T47D (cell line): ENCODE results near the gene MIPOL1.
"Not testable (repeated sequence)": the region's sequence is repeated elsewhere in the genome, so short reads cannot be mapped to it uniquely, and the experiment has no call there.

ENCODE experiments used
- DNase-seq, 2 experiments: peaks; one replicate each; pipeline versions ENCODE4 v3.0.0 to v3.0.0-alpha.2; 2011 to 2012; ENCODE audit warnings: low read depth in 1 of 2, low spot score in 1 of 2
- JUND ChIP-seq: IDR thresholded peaks from 2 replicates; pipeline ENCODE4 v1.6.1; 2012; ENCODE audit warnings: low read depth
- in situ Hi-C: cut with HindIII; loops from 2 replicates; pipeline ENCODE4 v1.10.0; 2016; ENCODE audit warnings: low sequenced_read_pairs, low pct_unique_long_range_greater_than_20kb

MIPOL1 gene

DNA sequence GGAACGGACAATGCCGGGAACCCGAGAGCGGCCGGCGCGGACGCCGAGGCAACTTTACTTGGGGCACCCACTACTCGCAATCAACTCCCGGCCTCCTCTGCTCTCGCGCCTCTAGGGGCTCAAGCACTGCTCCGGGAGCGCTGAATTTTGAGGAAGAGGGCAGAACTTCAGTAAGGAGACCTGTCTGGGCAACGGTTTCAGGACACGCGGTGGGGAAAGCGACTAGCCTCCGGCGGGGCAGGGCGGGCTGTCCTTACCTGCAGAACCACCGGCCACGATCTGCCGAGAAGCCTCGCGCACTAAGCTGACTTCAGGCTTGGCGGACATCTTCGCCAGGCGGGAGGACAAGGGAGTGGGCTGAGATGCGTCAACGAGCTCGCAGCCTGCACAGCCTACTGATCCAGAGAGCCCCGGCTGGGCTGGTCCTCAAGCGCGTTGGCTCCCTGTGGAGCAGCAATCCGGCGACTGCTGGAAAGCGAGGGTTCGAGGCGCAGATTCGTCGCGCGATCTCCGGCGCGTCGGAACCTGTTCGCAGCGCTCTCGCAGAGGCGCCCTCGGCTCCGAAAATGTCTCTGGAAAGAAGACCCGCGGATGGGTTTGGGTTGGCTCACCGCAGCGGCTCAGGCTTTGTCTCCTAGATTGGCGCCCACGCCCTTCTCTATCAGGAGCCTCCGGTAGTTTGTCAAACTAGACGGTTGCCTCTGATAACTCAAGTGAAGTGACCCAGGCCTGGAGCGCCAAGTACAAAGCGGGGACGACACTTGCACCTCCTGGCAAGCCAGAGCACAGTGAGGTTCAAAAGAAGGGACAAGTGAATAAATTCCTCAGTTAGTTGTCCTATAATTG is 25.5 kb upstream of the MIPOL1 start, which contains the start of gene SLC25A21:
SLC25A21 (minus strand) TSS at position 583 of the 846 bp plus-strand sequence.
- TF ChIP-seq JUND: no peak
- in situ Hi-C loops: no loop called here
- peak; percentile 89 to 92 for DNase-seq

GRCh38 chr14:37172936-37173614 is 24.7 kb upstream of the MIPOL1 start:
- no peak for TF ChIP-seq JUND
- DNase-seq: no peak
- in situ Hi-C loops: no loop called here

GRCh38 chr14:37179896-37180502 is 17.7 kb upstream of the MIPOL1 start:
- TF ChIP-seq JUND: no peak
- no peak for DNase-seq
- in situ Hi-C loops: no loop called here

DNA sequence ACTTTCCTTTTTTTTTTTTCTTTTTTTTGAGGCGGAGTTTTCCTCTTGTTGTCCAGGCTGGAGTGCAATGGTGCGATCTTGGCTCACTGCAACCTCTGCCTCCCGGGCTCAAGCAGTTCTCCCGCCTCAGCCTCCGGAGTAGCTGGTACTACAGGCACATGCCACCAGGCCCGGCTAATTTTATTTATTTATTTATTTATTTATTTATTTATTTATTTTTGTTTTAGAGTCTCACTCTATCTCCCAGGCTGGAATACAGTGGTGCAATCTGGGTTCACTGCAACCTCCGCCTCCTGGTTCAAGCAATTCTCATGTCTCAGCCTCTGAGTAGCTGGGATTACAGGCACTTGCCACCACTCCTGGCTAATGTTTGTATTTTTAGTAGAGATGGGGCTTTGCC is 16.9 kb upstream of the MIPOL1 start:
- in situ Hi-C loops, DNase-seq: not testable (repeated sequence)

DNA sequence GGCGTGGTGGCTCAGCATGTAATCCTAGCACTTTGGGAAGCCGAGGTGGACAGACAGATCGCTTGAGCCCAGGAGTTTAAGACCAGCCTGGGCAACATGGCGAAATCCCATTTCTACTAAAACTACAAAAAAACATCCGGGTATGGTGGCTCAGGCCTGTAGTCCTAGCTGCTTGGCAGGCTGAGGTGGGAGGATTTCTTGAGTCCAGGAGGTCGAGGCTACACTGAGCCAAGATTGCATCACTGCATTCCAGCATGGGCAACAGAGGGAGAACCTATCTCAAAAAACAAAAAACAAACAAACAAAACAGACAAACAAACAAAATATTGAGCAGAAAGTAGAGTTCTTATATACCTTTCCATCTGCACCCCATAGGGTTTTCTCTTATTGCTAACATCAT is 16.3 kb upstream of the MIPOL1 start:
- TF ChIP-seq JUND: no peak
- DNase-seq: no peak
- in situ Hi-C loops: no loop called here

DNA sequence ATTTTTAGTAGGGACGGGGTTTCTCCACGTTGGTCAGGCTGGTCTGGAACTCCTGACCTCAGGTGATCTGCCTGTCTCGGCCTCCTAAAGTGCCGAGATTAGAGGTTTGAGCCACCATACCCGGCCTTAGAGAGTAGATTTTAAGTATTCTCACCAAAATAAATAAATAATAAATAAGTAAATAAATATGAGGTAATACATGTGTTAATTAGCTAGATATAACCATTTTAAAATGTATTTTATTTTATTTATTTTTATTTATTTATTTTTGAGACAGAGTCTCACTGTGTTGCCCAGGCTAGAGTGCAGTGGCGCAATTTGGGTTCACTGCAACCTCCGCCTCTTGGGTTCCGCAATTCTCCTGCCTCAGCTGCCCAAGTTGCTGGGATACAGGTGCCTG is 13.2 kb upstream of the MIPOL1 start:
- in situ Hi-C loops, DNase-seq: not testable (repeated sequence)

DNA sequence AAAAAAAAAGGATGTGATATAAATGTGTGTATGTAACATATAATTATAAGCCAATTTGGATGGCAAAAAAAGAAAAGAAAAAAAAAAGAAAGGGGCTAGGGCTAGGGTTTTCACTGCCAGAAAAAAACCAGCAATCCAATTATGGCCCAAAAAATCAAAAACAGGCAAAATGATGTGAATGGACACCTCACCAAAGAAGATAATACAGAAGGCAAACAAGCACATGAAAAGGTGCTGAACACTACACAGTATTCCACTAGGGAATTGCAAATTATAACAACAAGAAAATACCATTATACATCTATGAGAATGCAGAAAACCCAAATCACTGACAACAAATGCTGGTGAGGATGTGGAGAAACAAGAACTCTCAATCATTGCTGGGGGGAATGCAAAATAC is 12.1 kb upstream of the MIPOL1 start:
- in situ Hi-C loops: no loop called here
- TF ChIP-seq JUND: no peak
- DNase-seq: no peak

- in situ Hi-C loops: no loop called here
- no peak for DNase-seq
- TF ChIP-seq JUND: no peak
Measured at GRCh38 chr14:37186865-37187264, 10.9 kb upstream of the MIPOL1 start.

- DNase-seq: no peak
- TF ChIP-seq JUND: no peak
- in situ Hi-C loops: no loop called here
Measured at GRCh38 chr14:37187294-37187693, 10.4 kb upstream of the MIPOL1 start.

DNA sequence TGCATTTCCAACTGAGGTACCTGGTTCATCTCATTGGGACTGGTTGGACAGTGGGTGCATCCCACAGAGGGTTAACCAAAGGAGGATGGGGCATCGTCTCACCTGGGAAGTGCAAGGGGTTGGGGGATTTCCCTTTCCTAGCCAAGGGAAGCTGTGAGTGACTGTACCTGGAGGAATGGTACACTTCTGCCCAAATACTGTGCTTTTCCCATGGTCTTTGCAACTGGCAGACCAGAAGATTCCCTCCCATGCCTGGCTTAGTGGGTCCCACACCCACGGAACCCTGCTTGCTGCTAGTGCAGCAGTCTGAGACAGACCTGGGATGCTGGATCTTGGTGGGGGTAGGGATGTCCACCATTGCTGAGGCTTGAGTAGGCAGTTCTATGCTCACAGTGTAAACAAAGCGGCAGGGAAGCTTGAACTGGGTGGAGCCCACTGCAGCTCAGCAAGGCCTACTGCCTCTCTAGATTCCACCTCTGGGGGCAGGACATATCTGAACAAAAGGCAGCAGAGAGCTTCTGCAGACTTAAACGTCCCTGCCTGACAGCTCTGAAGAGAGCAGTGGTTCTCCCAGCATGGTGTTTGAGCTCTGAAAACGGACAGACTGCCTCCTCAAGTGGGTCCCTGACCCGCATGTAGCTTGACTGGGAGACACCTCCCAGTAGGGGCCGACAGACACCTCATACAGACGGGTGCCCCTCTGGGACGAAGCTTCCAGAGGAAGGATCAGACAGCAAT is 9.7 kb upstream of the MIPOL1 start:
- in situ Hi-C loops, DNase-seq: not testable (repeated sequence)

DNA sequence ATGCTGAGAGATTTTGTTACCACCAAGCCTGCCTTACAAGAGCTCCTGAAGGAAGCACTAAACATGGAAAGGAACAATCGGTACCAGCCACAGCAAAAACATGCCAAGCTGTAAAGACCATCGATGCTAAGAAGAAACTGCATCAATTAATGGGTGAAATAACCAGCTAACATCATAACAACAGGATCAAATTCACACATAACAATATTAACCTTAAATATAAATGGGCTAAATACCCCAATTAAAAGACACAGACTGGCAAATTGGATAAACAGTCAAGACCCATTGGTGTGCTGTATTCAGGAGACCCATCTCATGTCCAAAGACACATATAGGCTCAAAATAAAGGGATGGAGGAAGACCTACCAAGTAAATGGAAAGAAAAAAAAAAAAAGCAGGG is 8.0 kb upstream of the MIPOL1 start:
- in situ Hi-C loops, DNase-seq: not testable (repeated sequence)

- TF ChIP-seq JUND: no peak
- DNase-seq: no peak
- in situ Hi-C loops: no loop called here
Measured at GRCh38 chr14:37194698-37195097, 3.0 kb upstream of the MIPOL1 start.
